IPS-11a (cell line): Measurements from ENCODE around the gene RSPH1.
A peak's percentile ranks its signal among the peaks of the same experiment; 100 is the strongest.

Experiments
- H3K4me3 ChIP-seq: one replicate; pipeline ENCODE4 v1.5.1; 2013; ENCODE audit warnings: low read depth, low read length, control low read depth

The RSPH1 gene

GRCh38 chr21:42532466-42533181 lies 36.6 kb upstream of the RSPH1 start:
- H3K4me3 ChIP-seq, result no peak overlapping the region

GRCh38 chr21:42531771-42532170 lies 35.7 kb upstream of the RSPH1 start:
- H3K4me3 ChIP-seq, result no peak overlapping the region

- H3K4me3 ChIP-seq, result no peak overlapping the region
Measured at GRCh38 chr21:42530167-42530518, 34.1 kb upstream of the RSPH1 start.

DNA sequence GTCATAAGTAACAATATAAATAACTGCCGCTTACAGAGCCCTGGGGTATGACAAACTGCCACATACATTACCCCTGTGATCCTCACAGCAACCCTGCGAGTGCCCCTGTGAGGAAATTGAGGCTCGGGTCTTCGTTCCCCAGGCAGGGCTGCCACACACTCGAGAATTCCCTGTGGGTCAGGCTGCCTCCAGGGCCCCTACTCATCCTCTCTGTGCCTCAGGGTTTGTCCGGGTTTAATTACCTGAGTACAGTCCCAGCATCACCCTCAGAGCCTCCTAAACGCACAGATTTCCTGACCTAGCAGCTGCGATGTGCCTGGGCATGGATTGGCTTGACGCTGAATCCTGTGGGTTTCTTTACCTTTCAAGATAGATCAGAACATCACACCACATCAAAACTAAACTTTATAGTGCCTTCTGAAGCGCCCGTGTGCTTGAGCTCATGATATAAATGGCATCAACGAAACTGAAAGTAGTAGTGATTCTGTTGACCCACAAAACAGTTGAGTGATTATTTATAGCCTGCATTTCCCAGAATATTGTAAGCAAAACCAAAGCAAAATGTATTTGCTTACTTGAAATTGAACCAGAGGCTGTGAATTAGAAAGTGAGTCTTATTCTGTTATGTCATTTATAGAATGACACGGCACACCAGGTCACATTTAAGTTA lies 31.6 kb upstream of the RSPH1 start:
- H3K4me3 ChIP-seq, result no peak overlapping the region

GRCh38 chr21:42527127-42527488 lies 31.1 kb upstream of the RSPH1 start:
- no peak overlapping the region for H3K4me3 ChIP-seq

- no peak overlapping the region for H3K4me3 ChIP-seq
Measured at GRCh38 chr21:42526379-42526727, 30.3 kb upstream of the RSPH1 start.

DNA sequence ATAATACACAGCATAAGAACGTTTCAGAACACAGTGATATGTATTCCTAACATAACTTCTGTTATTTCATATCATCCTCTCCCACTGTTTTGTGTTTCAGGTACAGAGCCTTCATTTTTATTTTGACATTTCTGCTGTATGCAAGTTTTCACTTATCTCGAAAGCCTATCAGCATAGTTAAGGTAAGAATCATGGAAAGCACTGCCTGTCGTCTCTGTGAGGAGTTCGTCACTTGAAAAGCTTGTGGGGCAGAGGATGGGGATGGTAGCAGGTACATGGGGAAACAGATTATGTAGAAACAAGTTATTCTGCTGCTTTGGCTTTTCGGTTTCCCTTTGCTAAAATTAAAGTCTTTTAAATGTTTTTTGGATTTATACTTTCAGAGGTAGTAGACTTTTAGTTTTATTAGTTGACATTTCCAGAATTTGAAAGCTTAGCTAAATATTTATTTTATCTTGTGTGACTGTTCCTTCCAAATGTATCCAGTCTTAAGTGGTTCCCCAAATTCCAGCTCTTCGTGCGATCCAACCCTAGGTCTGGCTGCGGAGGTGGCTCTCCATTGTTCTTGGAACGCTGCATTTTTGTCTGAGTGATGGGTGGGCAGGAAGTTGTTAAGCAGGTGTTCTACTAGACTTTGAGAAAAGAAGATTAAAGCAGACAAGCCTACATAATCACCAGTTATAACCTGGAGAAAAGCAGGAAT lies 29.8 kb upstream of the RSPH1 start:
- no peak overlapping the region for H3K4me3 ChIP-seq

- no peak overlapping the region for H3K4me3 ChIP-seq
Measured at GRCh38 chr21:42525029-42525581, 29.1 kb upstream of the RSPH1 start.

DNA sequence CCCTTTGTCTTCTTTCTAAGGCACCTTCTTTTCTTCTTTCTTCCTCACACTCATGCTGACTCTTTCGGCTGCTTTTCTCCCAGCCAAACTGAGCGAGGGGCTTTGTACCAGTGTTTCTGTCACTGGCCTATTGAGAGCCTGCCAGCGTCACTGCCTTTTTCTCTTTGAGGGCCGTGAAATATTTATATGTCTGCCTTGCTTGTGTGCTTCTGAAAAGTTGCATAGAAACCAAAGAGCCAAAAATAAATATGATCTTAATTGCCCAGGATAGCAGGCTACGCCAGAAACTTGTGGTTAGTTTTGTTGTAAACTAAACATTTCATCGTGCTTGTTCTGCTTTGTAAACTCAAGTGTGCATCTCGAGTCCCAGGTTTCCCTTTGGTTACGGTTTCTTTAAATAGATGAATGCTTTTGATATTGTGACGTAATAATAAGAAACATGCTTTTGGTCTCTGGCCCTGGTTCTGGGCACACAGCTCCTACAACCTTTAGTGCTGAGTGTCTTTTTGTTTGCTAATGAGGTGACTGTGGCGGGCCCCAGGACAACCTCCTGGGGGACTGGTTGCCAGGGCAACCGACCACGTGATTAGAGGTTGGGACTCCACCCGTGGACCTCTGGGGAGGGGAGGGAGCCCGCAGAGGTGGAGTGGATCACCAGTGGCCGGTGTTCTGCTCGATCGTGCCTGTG lies 28.5 kb upstream of the RSPH1 start:
- no peak overlapping the region for H3K4me3 ChIP-seq

DNA sequence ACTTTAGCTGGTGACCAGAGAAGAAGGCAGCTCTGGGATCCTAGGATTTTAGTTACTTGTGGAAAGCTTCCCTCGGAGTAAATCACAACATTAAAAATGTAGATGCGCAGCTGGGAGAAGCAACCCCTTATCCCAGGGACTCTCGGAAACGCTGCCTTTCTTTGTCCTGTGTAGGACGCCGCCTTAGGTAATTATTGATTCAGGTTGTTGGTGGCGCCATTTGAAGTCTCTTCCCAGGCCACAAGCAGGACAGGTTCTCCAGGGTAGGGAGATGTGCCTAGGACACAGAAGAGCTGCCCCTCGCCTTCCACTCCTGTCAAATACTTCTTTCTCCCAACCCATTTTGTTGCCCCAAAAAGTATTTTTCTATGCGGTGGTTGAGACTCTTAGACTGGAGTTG lies 27.9 kb upstream of the RSPH1 start:
- H3K4me3 ChIP-seq, result no peak overlapping the region

DNA sequence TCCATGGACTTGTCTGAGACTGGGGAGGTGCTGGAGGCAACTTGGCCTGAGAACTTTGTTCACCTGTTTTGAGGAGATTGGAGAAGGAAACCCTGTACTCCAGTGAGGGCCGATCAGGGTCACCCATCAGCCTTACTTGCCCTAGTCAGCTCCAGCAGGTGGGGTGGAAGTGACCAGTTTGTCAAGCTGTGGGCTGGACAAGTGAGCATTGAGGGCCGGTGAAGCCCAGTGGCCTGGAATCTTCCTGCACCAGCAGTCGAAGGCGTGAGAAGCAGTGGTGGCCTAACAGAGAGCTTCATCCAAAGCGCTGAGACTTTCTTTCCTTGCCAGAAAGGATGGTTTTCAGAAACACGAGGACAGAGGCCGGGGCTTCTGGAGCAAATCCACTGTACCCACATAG lies 27.2 kb upstream of the RSPH1 start:
- H3K4me3 ChIP-seq, result no peak overlapping the region

GRCh38 chr21:42522771-42523170 lies 26.7 kb upstream of the RSPH1 start:
- H3K4me3 ChIP-seq, result no peak overlapping the region

DNA sequence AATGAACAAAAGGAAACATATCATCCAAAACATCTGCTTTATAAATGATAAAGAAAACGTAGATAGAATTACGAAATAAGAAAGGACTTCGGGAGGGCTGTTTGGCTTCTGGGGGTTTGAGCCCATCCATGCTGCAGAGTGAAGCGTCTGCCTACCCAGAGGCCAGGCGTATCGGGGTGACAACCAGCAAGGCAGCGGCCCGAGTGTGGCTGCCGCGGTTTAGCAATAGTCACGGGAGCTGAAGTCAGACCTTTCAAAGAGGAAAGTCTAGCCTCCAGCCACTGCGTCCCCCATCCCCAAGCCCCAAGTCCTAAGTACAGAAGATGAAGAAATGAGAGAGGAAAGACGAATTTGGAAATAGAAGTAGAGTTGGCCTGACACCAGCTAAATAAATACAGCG lies 26.2 kb upstream of the RSPH1 start:
- H3K4me3 ChIP-seq, result no peak overlapping the region

- H3K4me3 ChIP-seq, result no peak overlapping the region
Measured at GRCh38 chr21:42521805-42522204, 25.8 kb upstream of the RSPH1 start.

GRCh38 chr21:42521384-42521783 lies 25.4 kb upstream of the RSPH1 start:
- no peak overlapping the region for H3K4me3 ChIP-seq

DNA sequence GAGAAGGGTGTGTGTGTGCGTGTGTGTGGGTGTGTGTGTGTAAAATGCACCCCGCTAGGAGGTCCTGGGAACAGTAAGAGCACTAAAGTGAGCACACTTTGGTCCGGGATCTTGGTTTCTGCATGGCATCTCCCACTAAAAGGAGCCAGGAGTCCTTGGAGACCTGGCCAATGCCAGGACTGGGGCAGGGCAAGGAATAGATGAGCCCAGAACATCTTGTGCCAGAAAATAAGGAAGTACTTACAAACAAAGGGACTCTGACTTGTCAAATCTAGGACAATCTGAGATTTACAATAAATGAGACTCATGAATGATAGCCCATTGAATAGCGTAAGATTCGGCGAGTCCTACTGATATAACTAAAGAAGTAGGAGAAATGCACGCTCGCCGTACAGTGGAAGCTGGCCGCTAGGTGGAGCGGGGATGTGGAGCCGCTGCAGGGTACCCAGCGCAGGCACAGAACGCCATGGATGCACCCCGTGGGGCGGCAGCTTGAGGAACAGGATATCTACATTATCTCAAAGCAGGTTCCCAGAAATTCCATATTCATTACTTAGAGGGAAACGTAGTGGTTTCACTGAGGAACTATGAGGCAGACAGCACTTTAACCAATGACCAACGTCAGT lies 24.7 kb upstream of the RSPH1 start:
- no peak overlapping the region for H3K4me3 ChIP-seq

DNA sequence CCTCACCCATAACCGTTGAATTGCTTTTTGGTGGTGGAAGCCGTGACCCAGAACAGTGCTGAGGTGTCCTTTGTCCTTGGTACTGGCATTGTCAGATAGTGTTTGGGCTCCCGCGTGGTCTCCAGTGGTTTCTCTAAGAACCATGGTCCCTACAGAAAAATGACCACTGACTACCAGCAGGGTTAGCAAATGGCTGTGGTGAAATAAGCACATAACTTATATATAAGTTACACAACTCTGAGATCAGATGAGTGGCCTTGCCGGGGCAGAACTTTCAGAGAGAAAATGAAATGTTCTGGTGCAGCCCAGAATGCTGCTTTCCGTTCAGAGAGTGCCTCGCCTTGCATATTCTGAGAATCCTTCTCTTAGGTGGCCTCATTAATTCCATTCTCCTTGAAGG lies 22.6 kb upstream of the RSPH1 start:
- H3K4me3 ChIP-seq, result no peak overlapping the region

- no peak overlapping the region for H3K4me3 ChIP-seq
Measured at GRCh38 chr21:42518215-42518614, 22.2 kb upstream of the RSPH1 start.

DNA sequence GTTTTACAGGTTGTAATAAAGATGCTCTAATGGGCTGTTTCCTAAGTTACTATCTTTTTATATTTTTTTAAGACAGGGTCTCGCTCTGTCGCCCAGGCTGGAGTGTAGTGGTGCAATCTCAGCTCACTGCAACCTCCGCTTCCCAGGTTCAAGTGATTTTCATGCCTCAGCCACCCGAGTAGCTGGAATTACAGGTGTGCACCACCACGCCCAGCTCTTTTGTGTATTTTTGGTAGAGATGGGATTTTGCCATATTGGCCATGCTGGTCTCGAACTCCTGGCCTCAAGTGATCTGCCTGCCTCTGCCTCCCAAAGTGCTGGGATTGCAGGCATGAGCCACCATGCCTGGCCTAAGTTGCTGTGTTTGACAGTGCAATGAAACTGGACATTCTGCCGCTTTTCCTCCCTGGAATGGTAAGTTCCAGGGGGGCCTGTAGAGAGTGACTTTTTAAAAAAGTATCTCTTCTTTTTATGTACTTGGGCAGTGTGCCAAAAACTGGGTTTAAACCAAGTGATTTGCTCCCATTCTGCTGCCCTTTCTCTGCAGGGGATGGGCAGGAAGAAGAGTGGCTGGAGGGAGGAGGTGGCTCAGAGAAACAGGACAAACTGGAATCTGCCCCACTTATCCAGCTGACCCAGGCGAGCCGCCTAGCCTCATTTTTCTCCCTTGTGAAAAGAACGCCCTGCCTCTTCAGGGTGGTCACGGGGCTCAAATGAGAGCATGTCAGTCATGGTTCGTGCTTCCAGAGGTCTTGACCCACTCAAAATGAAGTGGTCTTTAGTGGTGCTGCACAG lies 19.9 kb upstream of the RSPH1 start:
- H3K4me3 ChIP-seq, result no peak overlapping the region

GRCh38 chr21:42514883-42515228 lies 18.8 kb upstream of the RSPH1 start:
- H3K4me3 ChIP-seq, result peak overlapping the region; percentile 51
